Measurements from ENCODE around the gene SVIL. TPM values are rescaled to one million over a fixed set of nuclear protein-coding genes. Genes with fewer than 3 reads are reported as not detected.

SVIL gene
- total RNA-seq, 1 donor from 2014 or later, result 25.1 TPM

GRCh38 chr10:29438271-29438670 is 196.5 kb downstream of the SVIL start:
- peak; percentile 18 for DNase-seq (ENCODE audit: low spot score)
- Mint-ChIP-seq H3K4me1 (peaks cover 11% of the 10 kb centered on the region), H3K9me3 (peaks cover 4% of the 10 kb centered on the region), H3K36me3 (no peaks in the 10 kb centered on the region), H3K27me3 (ENCODE audit: insufficient read depth, low read depth) (no peaks in the 10 kb centered on the region), H3K4me3 (no peak overlapping the region), H3K27ac (no peak overlapping the region)
- no peak overlapping the region for H2AFZ ChIP-seq (replicated peaks)
- H3K9ac ChIP-seq, result no peak overlapping the region
- H3K4me2 ChIP-seq, result no peak overlapping the region
- no peaks in the 10 kb centered on the region for H3K9me3 ChIP-seq (ENCODE audit: low read depth)
- TF ChIP-seq EZH2 (IDR thresholded peaks at IDR 0.05) (no peak), EZH2phosphoT487 (IDR thresholded peaks at IDR 0.05) (no peak), CTCF (IDR thresholded peaks at IDR 0.05) (no peak)
- no peak overlapping the region for H3K4me3 ChIP-seq
- no peaks in the 10 kb centered on the region for H3K27me3 ChIP-seq
- H4K20me1 ChIP-seq (ENCODE audit: low read depth), result no peaks in the 10 kb centered on the region
- no peak overlapping the region for H3K27ac ChIP-seq
- H3K4me1 ChIP-seq, result no peaks in the 10 kb centered on the region
- no peaks in the 10 kb centered on the region for H3K79me2 ChIP-seq (ENCODE audit: low read depth)
- no peaks in the 10 kb centered on the region for H3F3A ChIP-seq (ENCODE audit: low read depth)
- no peaks in the 10 kb centered on the region for H3K36me3 ChIP-seq

- H3K36me3 Mint-ChIP-seq, result no peaks in the 10 kb centered on the region
- H3K9ac ChIP-seq, result no peak overlapping the region
- no peak for DNase-seq (ENCODE audit: low spot score)
- no peaks in the 10 kb centered on the region for H4K20me1 ChIP-seq (ENCODE audit: low read depth)
- peaks cover 4% of the 10 kb centered on the region for H3K9me3 Mint-ChIP-seq
- H3K4me2 ChIP-seq, result no peak overlapping the region
- no peak overlapping the region for H3K4me3 Mint-ChIP-seq
- H3K4me1 ChIP-seq, result no peaks in the 10 kb centered on the region
- no peak overlapping the region for H3K27ac ChIP-seq
- no peak for TF ChIP-seq EZH2phosphoT487 (IDR thresholded peaks at IDR 0.05)
- no peak for TF ChIP-seq EZH2 (IDR thresholded peaks at IDR 0.05)
- TF ChIP-seq CTCF (IDR thresholded peaks at IDR 0.05), result no peak
- no peak overlapping the region for H3K27ac Mint-ChIP-seq
- H3K27me3 ChIP-seq, result no peaks in the 10 kb centered on the region
- H3K9me3 ChIP-seq (ENCODE audit: low read depth), result no peaks in the 10 kb centered on the region
- H3K36me3 ChIP-seq, result no peaks in the 10 kb centered on the region
- H3K79me2 ChIP-seq (ENCODE audit: low read depth), result no peaks in the 10 kb centered on the region
- peaks cover 11% of the 10 kb centered on the region for H3K4me1 Mint-ChIP-seq
- H3K4me3 ChIP-seq, result no peak overlapping the region
- H3F3A ChIP-seq (ENCODE audit: low read depth), result no peaks in the 10 kb centered on the region
- no peaks in the 10 kb centered on the region for H3K27me3 Mint-ChIP-seq (ENCODE audit: insufficient read depth, low read depth)
- H2AFZ ChIP-seq (replicated peaks), result no peak overlapping the region
Observed at GRCh38 chr10:29437871-29438270, 196.9 kb downstream of the SVIL start.

DNA sequence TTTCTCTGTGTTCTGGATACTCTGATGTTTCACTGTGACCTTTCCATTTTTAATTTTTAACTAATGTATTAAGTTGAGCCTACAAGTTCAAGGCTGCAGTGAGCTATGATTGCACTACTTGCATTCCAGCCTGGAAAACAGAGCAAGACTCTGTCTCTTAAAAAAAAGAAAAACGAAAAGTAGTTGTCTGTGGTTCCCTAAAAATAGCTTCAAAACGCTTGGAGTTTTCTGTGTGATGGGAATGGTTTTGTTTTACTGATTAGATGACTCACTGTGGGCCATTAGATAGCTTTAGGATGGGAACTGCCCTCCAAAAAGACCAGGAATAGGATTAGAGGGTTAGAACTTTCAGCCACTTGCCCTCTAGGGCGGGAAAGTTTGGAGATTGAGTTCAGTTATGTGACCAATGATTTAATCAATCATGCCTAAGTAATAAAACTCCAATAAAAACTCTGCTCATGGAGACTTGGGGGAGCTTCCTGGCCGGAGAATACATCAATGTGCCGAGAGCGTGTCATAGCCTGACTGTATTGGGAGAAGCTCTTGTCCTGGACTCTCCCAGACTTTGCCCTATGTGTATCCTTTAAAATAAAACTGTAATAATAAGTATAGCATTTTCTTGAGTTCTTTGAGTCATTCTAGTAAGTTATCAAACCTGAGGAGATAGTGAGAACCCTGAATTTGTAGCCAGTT is 198.8 kb downstream of the SVIL start:
- no peak for DNase-seq (ENCODE audit: low spot score)
- Histone ChIP-seq H3K4me2 (no peak overlapping the region), H4K20me1 (ENCODE audit: low read depth) (no peaks in the 10 kb centered on the region), H3K4me3 (no peak overlapping the region), H3K27ac (no peak overlapping the region), H3K9me3 (ENCODE audit: low read depth) (no peaks in the 10 kb centered on the region), H3K9ac (no peak overlapping the region), H3K27me3 (no peaks in the 10 kb centered on the region), H3K79me2 (ENCODE audit: low read depth) (no peaks in the 10 kb centered on the region), H3K4me1 (no peaks in the 10 kb centered on the region), H3F3A (ENCODE audit: low read depth) (no peaks in the 10 kb centered on the region), H2AFZ (replicated peaks) (no peak overlapping the region), H3K36me3 (no peaks in the 10 kb centered on the region)
- Mint-ChIP-seq H3K27ac (no peak overlapping the region), H3K4me1 (no peaks in the 10 kb centered on the region), H3K4me3 (no peak overlapping the region), H3K36me3 (no peaks in the 10 kb centered on the region), H3K9me3 (peaks cover 4% of the 10 kb centered on the region), H3K27me3 (ENCODE audit: insufficient read depth, low read depth) (no peaks in the 10 kb centered on the region)
- TF ChIP-seq EZH2 (IDR thresholded peaks at IDR 0.05) (no peak), EZH2phosphoT487 (IDR thresholded peaks at IDR 0.05) (no peak), CTCF (IDR thresholded peaks at IDR 0.05) (no peak)
